GM23338 (cell line): Measurements from ENCODE around the gene RUNX1. TPM values are rescaled to one million over a fixed set of nuclear protein-coding genes. Genes with fewer than 3 reads are reported as not detected.

Experiments used
- ATAC-seq: fragments of 200-7000 bp; cut with Tn5 transposase; 3 replicates; pipeline ENCODE4 v1.9.1; 2020
- DNase-seq: peaks from one replicate; pipeline ENCODE4 v3.0.0-alpha.2; 2015; ENCODE audit warnings: low spot score
- H2AFZ ChIP-seq: fragments of 200-600 bp; sonication (generic); 2 replicates; pipeline ENCODE4 v1.8.0; 2016; ENCODE audit warnings: antibody characterized with exemption, mild to moderate bottlenecking, moderate library complexity
- H3F3A ChIP-seq: fragments of 200-600 bp; sonication (generic); replicated peaks from 2 replicates; pipeline ENCODE4 v1.8.0; 2017; ENCODE audit warnings: antibody characterized with exemption, mixed run types, low read depth
- H3K27ac ChIP-seq: fragments of 200-600 bp; sonication (generic); 2 replicates; pipeline ENCODE4 v1.6.1; 2016; ENCODE audit warnings: low read depth
- H3K27me3 ChIP-seq: fragments of 200-600 bp; sonication (generic); 2 replicates; pipeline ENCODE4 v1.8.0; 2016; ENCODE audit warnings: mild to moderate bottlenecking, mixed run types, moderate library complexity; ENCODE audit not compliant: insufficient read depth
- H3K36me3 ChIP-seq: fragments of 200-600 bp; sonication (generic); 2 replicates; pipeline ENCODE4 v1.8.0; 2016; ENCODE audit warnings: mild to moderate bottlenecking; ENCODE audit not compliant: insufficient read depth
- H3K4me1 ChIP-seq: fragments of 200-600 bp; sonication (generic); 2 replicates; pipeline ENCODE4 v1.8.0; 2016; ENCODE audit warnings: mild to moderate bottlenecking, moderate library complexity; ENCODE audit not compliant: insufficient read depth
- H3K4me2 ChIP-seq: fragments of 200-600 bp; sonication (generic); 2 replicates; pipeline ENCODE4 v1.7.1; 2017; ENCODE audit warnings: mixed run types
- H3K4me3 ChIP-seq: fragments of 200-600 bp; sonication (generic); 2 replicates; pipeline ENCODE4 v1.6.1; 2016; ENCODE audit warnings: mixed run types
- H3K79me2 ChIP-seq: fragments of 200-600 bp; sonication (generic); replicated peaks from 2 replicates; pipeline ENCODE4 v1.8.0; 2017; ENCODE audit warnings: mild to moderate bottlenecking; ENCODE audit not compliant: insufficient read depth
- H3K9me2 ChIP-seq: fragments of 200-600 bp; sonication (generic); 2 replicates; pipeline ENCODE4 v1.8.0; 2017; ENCODE audit not compliant: insufficient read depth
- H4K20me1 ChIP-seq: fragments of 200-600 bp; sonication (generic); replicated peaks from 2 replicates; pipeline ENCODE4 v1.8.0; 2017; ENCODE audit warnings: mild to moderate bottlenecking; ENCODE audit not compliant: insufficient read depth
- H3K27ac Mint-ChIP-seq: 2 replicates; pipeline ENCODE4 v1.8.0; 2020; ENCODE audit warnings: inconsistent platforms, mild to moderate bottlenecking, moderate library complexity, mixed read lengths
- H3K27me3 Mint-ChIP-seq: 3 replicates; pipeline ENCODE4 v1.8.0; 2022; ENCODE audit warnings: low read depth, mild to moderate bottlenecking, moderate library complexity, mixed read lengths, inconsistent platforms; ENCODE audit not compliant: insufficient read depth, poor library complexity
- H3K36me3 Mint-ChIP-seq: 3 replicates; pipeline ENCODE4 v1.8.0; 2021; ENCODE audit warnings: low read depth, mild to moderate bottlenecking, inconsistent platforms, moderate library complexity, mixed read lengths
- H3K4me1 Mint-ChIP-seq: 3 replicates; pipeline ENCODE4 v1.8.0; 2020; ENCODE audit warnings: mild to moderate bottlenecking, inconsistent platforms, mixed read lengths
- H3K4me3 Mint-ChIP-seq: 3 replicates; pipeline ENCODE4 v1.8.0; 2021; ENCODE audit warnings: moderate library complexity, mild to moderate bottlenecking, inconsistent platforms, mixed read lengths
- H3K9me3 Mint-ChIP-seq: 3 replicates; pipeline ENCODE4 v1.8.0; 2020; ENCODE audit warnings: moderate library complexity, mild to moderate bottlenecking, inconsistent platforms, mixed read lengths
- CREB1 ChIP-seq: fragments of 250-450 bp; sonication (Bioruptor Pico); IDR thresholded peaks from 2 replicates; pipeline ENCODE4 v1.5.0; 2020; ENCODE audit warnings: low read depth, mild to moderate bottlenecking, moderate library complexity
- CTCF ChIP-seq, 2 experiments: fragments of 200-600 bp in 1 of 2; sonication (generic) in 1 of 2; conservative IDR thresholded peaks; 2 replicates each; pipeline versions ENCODE4 v1.5.1 to v1.6.1; 2016 to 2017; ENCODE audit warnings: antibody characterized with exemption in 2 of 2, low read depth in 2 of 2, mild to moderate bottlenecking in 2 of 2, moderate library complexity in 1 of 2
- ETS1 ChIP-seq: IDR thresholded peaks from 2 replicates; pipeline ENCODE4 v1.6.1; 2016; ENCODE audit warnings: antibody characterized with exemption
- EZH2 ChIP-seq: fragments of 200-600 bp; sonication (generic); IDR thresholded peaks from one replicate; pipeline ENCODE4 v1.8.0; 2017; ENCODE audit warnings: antibody characterized with exemption, mild to moderate bottlenecking, low read depth; ENCODE audit not compliant: unreplicated experiment
- EZH2phosphoT487 ChIP-seq: fragments of 200-600 bp; sonication (generic); IDR thresholded peaks from one replicate; pipeline ENCODE4 v1.8.1; 2018; ENCODE audit warnings: antibody characterized with exemption; ENCODE audit not compliant: unreplicated experiment
- JUNB ChIP-seq: IDR thresholded peaks from one replicate; pipeline ENCODE4 v1.6.1; 2016; ENCODE audit warnings: antibody characterized with exemption; ENCODE audit not compliant: unreplicated experiment
- NANOG ChIP-seq: IDR thresholded peaks from 2 replicates; pipeline ENCODE4 v1.6.1; 2016; ENCODE audit warnings: antibody characterized with exemption, borderline replicate concordance
- POLR2AphosphoS5 ChIP-seq: IDR thresholded peaks from 2 replicates; pipeline ENCODE4 v1.6.1; 2016; ENCODE audit warnings: antibody characterized with exemption, low read depth
- REST ChIP-seq: IDR thresholded peaks from one replicate; pipeline ENCODE4 v1.6.1; 2018; ENCODE audit warnings: antibody characterized with exemption; ENCODE audit not compliant: unreplicated experiment
- STAT1 ChIP-seq: IDR thresholded peaks from one replicate; pipeline ENCODE4 v1.6.1; 2016; ENCODE audit warnings: antibody characterized with exemption; ENCODE audit not compliant: unreplicated experiment
- ZNF114 ChIP-seq: fragments of 250-450 bp; sonication (Bioruptor Pico); IDR thresholded peaks from 2 replicates; pipeline ENCODE4 v1.5.0; 2020; ENCODE audit warnings: mild to moderate bottlenecking, moderate library complexity
- ZNF331 ChIP-seq: fragments of 250-450 bp; sonication (Bioruptor Pico); IDR thresholded peaks from 2 replicates; pipeline ENCODE4 v1.5.0; 2020; ENCODE audit warnings: low read depth, mild to moderate bottlenecking, moderate library complexity
- ZNF462 ChIP-seq: fragments of 250-450 bp; sonication (Bioruptor Pico); IDR thresholded peaks from 2 replicates; pipeline ENCODE4 v1.5.0; 2020; ENCODE audit warnings: mild to moderate bottlenecking, moderate library complexity
- polyA plus RNA-seq: library from polyadenylated mRNA; unstranded; fragments of >200 nt; fragmentation: Nextera tagmentation; extraction: Ambion mirVana; gene quantifications from 2 replicates; pipeline ENCODE4 v1.2.1, GENCODE V29; 2016
- total RNA-seq: library from RNA; depleted of rRNA; stranded (reverse); fragments of >200 nt; shearing (Covaris generic); gene quantifications from 2 replicates; pipeline ENCODE4 v1.2.3, GENCODE V29; 2014

The RUNX1 gene
- total and polyA plus RNA-seq, 2 experiments from 2014 or later = 0.29 to 1.1 TPM

- Histone ChIP-seq H2AFZ (no peak overlapping the region), H3F3A (no peaks in the 10 kb centered on the region), H3K27me3 (no peaks in the 10 kb centered on the region)
Observed at GRCh38 chr21:34743285-34743684, 305.8 kb downstream of the RUNX1 start.

More at GRCh38 chr21:34743285-34743684, 305.8 kb downstream of the RUNX1 start:
- Histone ChIP-seq H4K20me1 (no peaks in the 10 kb centered on the region), H3K4me3 (no peak overlapping the region), H3K4me1 (no peaks in the 10 kb centered on the region), H3K79me2 (no peaks in the 10 kb centered on the region), H3K9me2 (peaks cover 11% of the 10 kb centered on the region; the same call in 1 of the 2 replicates), H3K27ac (no peak overlapping the region), H3K36me3 (no peaks in the 10 kb centered on the region), H3K4me2 (no peak overlapping the region)
- Mint-ChIP-seq H3K4me3 (no peak overlapping the region), H3K27ac (no peak overlapping the region), H3K9me3 (no peaks in the 10 kb centered on the region; the same call in 2 of the 3 replicates), H3K36me3 (no peaks in the 10 kb centered on the region), H3K27me3 (peaks cover 4% of the 10 kb centered on the region), H3K4me1 (peaks cover 2% of the 10 kb centered on the region; the same call in 1 of the 3 replicates)
- TF ChIP-seq STAT1 (no peak), ZNF331 (CRISPR knock-in tag) (no peak), ZNF114 (CRISPR knock-in tag) (no peak), CTCF (conservative IDR thresholded peaks at IDR 0.05; ENCODE audit: low read depth in 2 of 2) (no peak), CREB1 (CRISPR knock-in tag) (no peak), EZH2phosphoT487 (no peak), POLR2AphosphoS5 (no peak), ZNF462 (CRISPR knock-in tag) (no peak), EZH2 (no peak), REST (no peak), NANOG (no peak), ETS1 (no peak), JUNB (no peak)
- DNase-seq (no peak), ATAC-seq (no peak)
